ENCODE measurements around the gene MRPS25.

DNA sequence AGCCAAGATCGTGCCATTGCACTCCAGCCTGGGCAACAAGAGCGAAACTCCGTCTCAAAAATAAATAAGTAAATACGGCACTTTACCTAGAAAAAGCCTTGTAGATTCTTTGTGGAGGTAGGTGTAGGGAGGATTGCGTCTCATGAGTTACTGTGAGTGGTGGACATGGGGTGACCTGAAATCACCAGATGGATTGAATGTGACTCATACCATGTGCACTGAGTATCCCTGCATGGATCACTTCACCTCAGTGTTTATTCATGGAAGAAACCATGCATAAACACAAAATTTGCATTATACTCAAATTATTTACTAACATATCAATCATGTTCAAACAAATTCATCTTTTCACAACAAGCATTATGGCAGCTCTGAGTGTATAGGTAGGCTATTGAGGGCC, 55.9 kb downstream of the MRPS25 start:
- TF ChIP-seq CTCF (IDR thresholded peaks at IDR 0.05; ENCODE audit: low read depth, low read length) = no peak
- no peak for TF ChIP-seq EZH2phosphoT487 (IDR thresholded peaks at IDR 0.05; ENCODE audit: low read depth)

Data from OCI-LY3 (cell line).